Prostate gland (tissue), 2 donors: ENCODE data around the gene TBX5. TPM values are rescaled to one million over a fixed set of nuclear protein-coding genes. Genes with fewer than 3 reads are reported as not detected.

Experiments used
- DNase-seq: peaks from one replicate; pipeline ENCODE4 v3.0.0-alpha.2; 2019; ENCODE audit warnings: low spot score
- H3K27ac ChIP-seq, 2 donors: fragments of 200-600 bp; sonication (generic); 2 replicates each; pipeline ENCODE4 v1.5.1; 2017 to 2019
- H3K27me3 ChIP-seq: fragments of 200-600 bp; sonication (generic); replicated peaks from 2 replicates; pipeline ENCODE4 v1.5.1; 2019; ENCODE audit not compliant: insufficient read depth
- H3K36me3 ChIP-seq, 2 donors: fragments of 200-600 bp; sonication (generic); 1 replicate in 1 of 2; 2 replicates in 1 of 2; pipeline versions ENCODE4 v1.5.1 to v1.8.1; 2017 to 2019
- H3K4me1 ChIP-seq: fragments of 200-600 bp; sonication (generic); replicated peaks from 2 replicates; pipeline ENCODE4 v1.5.1; 2019
- H3K4me3 ChIP-seq, 2 donors: fragments of 200-600 bp; sonication (generic); 2 replicates each; pipeline ENCODE4 v1.5.1; 2017 to 2019
- H3K9me3 ChIP-seq: fragments of 200-600 bp; sonication (generic); 2 replicates; pipeline ENCODE4 v1.5.1; 2017
- CTCF ChIP-seq, 4 experiments: fragments of 200-600 bp in 2 of 4; fragments of 450-650 bp in 2 of 4; sonication (generic) in 2 of 4; IDR thresholded peaks; 1 replicate in 3 of 4; 2 replicates in 1 of 4; pipeline ENCODE4 v1.5.1; 2016 to 2019; ENCODE audit warnings: antibody characterized with exemption in 4 of 4, mild to moderate bottlenecking in 2 of 4, moderate library complexity in 2 of 4
- POLR2A ChIP-seq: fragments of 450-650 bp; IDR thresholded peaks from one replicate; pipeline ENCODE4 v1.6.1; 2016; ENCODE audit warnings: antibody characterized with exemption, mild to moderate bottlenecking
- POLR2AphosphoS5 ChIP-seq: sonication (generic); formaldehyde crosslinking; IDR thresholded peaks from one replicate; pipeline ENCODE4 v1.6.1; 2017; ENCODE audit warnings: antibody characterized with exemption
- whole genome bisulfite sequencing: methylation state at CpG from one replicate; pipeline ENCODE4 v1.1.5; 2018; 5-methylcytosine and 5-hydroxymethylcytosine counted together
- intact Hi-C: fragments of 100-400 bp; cut with DNase I; formaldehyde crosslinking; loops from one replicate; pipeline ENCODE4 v1.14.2; 2022
- total RNA-seq, 2 donors: library from RNA; depleted of rRNA; stranded (reverse); fragments of >200 nt; gene quantifications; one replicate each; pipeline ENCODE4 v1.1.0, GENCODE V29; 2016

The TBX5 gene
- total RNA-seq, 2 donors from 2014 or later = 0.34 to 4.9 TPM

GRCh38 chr12:114416028-114416427 is 10.1 kb upstream of the TBX5 start:
- DNase-seq = no peak
- Histone ChIP-seq H3K4me3 (no peak overlapping the region), H3K27ac (no peak overlapping the region), H3K27me3 (peaks cover 34% of the 10 kb centered on the region), H3K36me3 (no peaks in the 10 kb centered on the region), H3K4me1 (no peaks in the 10 kb centered on the region), H3K9me3 (no peaks in the 10 kb centered on the region)
- TF ChIP-seq POLR2A (no peak), POLR2AphosphoS5 (no peak), CTCF (IDR thresholded peaks at IDR 0.05) (no peak)
- intact Hi-C loops = no loop called here
- 71% methylated on average over 4 of the region's 4 CpGs for WGBS

- WGBS = 30% methylated on average over 7 of the region's 7 CpGs
- DNase-seq = no peak
- no peak for TF ChIP-seq POLR2AphosphoS5
- TF ChIP-seq CTCF (IDR thresholded peaks at IDR 0.05) = no peak
- no peak for TF ChIP-seq POLR2A
- no peaks in the 10 kb centered on the region for H3K36me3 ChIP-seq
- intact Hi-C loops = no loop called here
- H3K27me3 ChIP-seq = peaks cover 34% of the 10 kb centered on the region
- no peaks in the 10 kb centered on the region for H3K4me1 ChIP-seq
- no peak overlapping the region for H3K27ac ChIP-seq
- H3K4me3 ChIP-seq = no peak overlapping the region
- no peaks in the 10 kb centered on the region for H3K9me3 ChIP-seq
These were observed 9.6 kb upstream of the TBX5 start for GRCh38 chr12:114415525-114415868.

GRCh38 chr12:114414866-114415524 is 9.1 kb upstream of the TBX5 start:
- DNase-seq = no peak
- peaks cover 34% of the 10 kb centered on the region for H3K27me3 ChIP-seq
- no peaks in the 10 kb centered on the region for H3K9me3 ChIP-seq
- H3K4me3 ChIP-seq = no peak overlapping the region
- H3K36me3 ChIP-seq = no peaks in the 10 kb centered on the region
- H3K4me1 ChIP-seq = no peaks in the 10 kb centered on the region
- H3K27ac ChIP-seq = no peak overlapping the region
- 29% methylated on average over 11 of the region's 11 CpGs for WGBS
- TF ChIP-seq POLR2AphosphoS5 (no peak), CTCF (IDR thresholded peaks at IDR 0.05) (no peak)
- intact Hi-C loops = no loop called here

- no peak overlapping the region for H3K4me3 ChIP-seq
- no peak for DNase-seq
- WGBS = 11% methylated on average over 41 of the region's 48 CpGs
- peaks cover 34% of the 10 kb centered on the region for H3K27me3 ChIP-seq
- intact Hi-C loops = no loop called here
- no peaks in the 10 kb centered on the region for H3K9me3 ChIP-seq
- no peak overlapping the region for H3K27ac ChIP-seq
- TF ChIP-seq CTCF (IDR thresholded peaks at IDR 0.05) = no peak
- TF ChIP-seq POLR2A = no peak
- TF ChIP-seq POLR2AphosphoS5 = no peak
- no peaks in the 10 kb centered on the region for H3K36me3 ChIP-seq
- H3K4me1 ChIP-seq = no peaks in the 10 kb centered on the region
These were observed 8.3 kb upstream of the TBX5 start for GRCh38 chr12:114414031-114414865.
